DMS79 (cell line): ENCODE results near the gene MMP27.

Experiments
- DNase-seq: peaks from one replicate; lab custom pipeline; 2025; lab: John Stamatoyannopoulos, UW

Gene MMP27

DNA sequence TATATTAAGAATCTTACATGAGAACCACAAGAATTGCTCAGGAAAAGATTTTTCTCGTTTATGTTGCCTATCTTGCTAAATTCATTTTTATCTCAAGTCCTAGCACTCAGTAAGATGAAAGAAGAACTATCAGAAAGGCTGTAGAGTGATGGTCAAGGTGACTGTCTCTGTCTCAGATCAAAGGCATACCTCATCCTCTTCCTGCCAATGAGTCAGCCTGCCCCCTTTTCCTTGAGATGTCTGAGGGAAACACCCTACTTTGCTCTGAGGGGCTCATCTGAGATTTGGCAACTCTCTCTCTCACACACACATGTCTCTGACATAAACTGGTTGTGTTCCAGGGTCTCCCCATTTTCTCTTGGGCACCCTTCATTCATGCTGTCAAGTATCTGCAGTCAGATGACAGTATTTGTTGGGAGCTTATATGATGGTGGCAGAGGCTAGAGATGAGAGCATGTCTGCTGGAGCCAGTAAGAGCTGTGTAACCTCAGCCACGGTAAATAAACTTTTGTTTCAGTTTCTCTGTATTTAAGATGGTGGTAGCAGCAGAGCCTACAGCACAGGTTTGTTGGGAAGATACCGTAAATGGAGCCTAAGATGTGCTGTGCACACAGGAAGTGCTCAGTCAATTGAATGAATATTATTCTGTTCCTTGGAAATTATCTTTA is 1.6 kb downstream of the MMP27 start:
- no peak for DNase-seq

GRCh38 chr11:102695201-102695600 is 10.4 kb downstream of the MMP27 start:
- DNase-seq = no peak

DNA sequence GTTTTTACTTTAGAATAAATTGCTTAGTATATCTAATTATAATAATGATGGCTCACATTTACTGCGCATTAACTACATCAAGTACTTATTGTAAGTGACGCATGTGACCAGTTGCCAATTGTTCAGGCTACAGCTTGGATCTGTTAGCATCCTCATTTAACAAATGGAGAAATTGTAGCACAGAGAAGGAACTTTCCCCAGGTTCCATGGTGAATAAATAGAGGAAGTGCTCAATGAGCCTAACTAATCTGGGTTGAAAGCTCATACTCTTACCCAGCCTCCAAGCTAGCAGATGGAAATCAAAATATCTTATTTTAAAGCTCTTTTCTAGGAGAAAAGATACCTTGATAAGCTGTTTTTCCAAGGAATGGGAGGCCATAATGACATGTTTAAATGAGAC is 19.8 kb downstream of the MMP27 start:
- no peak for DNase-seq

- no peak for DNase-seq
Measured at GRCh38 chr11:102685338-102685737, 20.2 kb downstream of the MMP27 start.

- DNase-seq = no peak
Measured at GRCh38 chr11:102683277-102683676, 22.3 kb downstream of the MMP27 start.

DNA sequence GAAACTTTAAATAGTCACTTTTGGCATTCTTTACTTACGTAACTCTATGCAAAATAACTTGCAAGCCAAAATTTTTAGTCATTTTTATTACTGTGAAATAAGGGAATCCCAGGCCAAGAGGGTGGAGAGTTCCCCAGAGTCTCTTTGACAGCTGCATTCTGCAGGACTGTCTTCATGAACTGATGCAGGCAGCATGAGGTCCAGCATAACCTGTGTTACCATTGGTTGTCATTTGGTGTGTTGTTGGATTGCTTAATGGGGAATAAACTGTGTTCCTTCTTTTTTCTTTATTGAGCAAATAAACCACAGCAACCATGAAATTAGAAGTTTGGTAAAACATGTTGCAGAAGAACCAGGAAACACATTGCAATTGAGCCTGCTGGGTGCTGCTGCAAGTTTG is 24.6 kb downstream of the MMP27 start:
- DNase-seq = no peak

DNA sequence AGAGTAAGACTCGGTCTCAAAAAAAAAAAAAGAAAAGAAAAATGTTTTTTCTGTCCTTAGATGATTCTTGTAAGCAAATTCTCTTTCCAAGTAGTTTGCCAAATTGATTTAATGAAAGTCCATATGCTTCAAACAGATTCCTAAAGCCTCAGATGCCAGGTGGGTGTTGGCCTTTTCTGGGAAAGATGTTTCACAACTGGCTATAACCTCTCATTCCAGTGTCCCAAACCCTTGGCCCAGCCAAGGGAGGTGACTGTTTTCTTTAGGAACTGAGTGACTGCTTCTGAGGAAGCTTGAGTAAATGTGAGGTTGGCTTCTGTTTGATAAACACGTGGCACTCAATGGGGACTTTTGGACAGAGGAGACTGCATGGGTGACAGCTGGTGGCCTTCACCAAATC is 27.5 kb downstream of the MMP27 start:
- DNase-seq = no peak

- DNase-seq = no peak
Measured at GRCh38 chr11:102676084-102676483, 29.5 kb downstream of the MMP27 start.

DNA sequence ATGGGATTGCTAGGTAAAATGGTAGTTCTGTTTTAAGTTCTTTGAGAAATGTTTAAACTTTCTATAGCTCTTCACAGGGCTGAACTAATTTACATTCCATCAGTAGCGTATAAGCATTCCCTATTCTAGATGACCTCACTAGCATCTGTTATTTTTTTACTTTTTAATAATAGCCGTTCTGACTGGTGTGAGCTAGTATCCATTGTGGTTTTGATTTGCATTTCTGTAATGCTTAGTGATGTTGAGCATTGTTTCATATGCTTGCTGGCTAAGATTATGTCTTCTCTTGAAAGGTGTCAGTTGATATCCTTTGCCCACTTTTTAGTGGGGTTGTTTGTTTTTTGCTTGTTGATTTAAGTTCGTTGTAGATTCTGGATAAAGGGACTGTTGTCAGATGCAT is 35.9 kb downstream of the MMP27 start:
- DNase-seq = no peak

DNA sequence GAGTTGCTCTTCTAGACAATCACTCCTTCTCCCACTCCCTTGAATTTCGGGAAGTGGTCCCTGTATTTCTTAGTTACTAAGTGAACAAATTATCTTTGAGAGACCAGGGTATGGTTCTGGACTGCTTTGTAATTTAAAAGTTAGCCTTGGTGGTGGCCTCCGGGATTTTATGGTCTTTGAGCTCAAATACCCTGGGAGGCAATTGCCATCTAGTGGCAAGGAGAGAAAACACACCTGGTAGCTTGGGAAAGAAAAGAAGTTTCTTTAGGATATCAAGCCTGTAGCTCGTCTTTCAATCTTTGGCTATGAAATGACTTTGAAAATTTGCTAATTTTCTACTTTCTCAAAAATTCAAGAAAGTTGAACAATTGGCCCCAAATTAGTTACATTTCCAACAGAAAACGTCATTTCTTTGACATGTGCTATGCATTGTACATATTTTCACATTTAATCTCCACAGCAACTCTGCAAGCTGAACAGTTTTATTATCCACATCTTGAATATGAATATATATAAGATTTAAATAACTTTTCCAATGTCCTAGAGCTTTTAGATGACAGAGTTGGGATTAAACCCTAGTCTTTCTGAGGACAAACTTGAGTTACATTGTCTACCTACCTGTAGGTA is 39.1 kb downstream of the MMP27 start:
- DNase-seq = no peak

- DNase-seq = no peak
Measured at GRCh38 chr11:102664001-102664752, 41.4 kb downstream of the MMP27 start.

DNA sequence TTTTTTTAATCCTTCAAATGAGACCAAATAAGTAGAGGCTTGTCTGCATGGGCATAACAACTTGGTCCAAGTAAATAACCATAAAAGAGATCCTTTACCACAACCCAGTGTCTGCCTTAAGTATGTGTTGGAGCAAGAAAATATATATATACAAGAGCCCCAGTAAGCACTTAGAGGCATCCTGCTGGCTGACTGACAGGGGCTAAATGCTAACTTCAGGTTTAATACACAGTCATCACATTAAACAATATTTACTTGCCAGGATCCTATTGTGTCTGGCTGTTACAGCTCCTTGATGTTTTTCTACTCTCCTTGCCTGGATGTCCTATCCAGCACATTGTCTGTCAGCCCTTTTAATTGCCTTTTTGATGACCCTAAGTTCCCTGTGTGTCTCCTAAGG is 43.0 kb downstream of the MMP27 start:
- no peak for DNase-seq

GRCh38 chr11:102661040-102661439 is 44.5 kb downstream of the MMP27 start:
- no peak for DNase-seq

DNA sequence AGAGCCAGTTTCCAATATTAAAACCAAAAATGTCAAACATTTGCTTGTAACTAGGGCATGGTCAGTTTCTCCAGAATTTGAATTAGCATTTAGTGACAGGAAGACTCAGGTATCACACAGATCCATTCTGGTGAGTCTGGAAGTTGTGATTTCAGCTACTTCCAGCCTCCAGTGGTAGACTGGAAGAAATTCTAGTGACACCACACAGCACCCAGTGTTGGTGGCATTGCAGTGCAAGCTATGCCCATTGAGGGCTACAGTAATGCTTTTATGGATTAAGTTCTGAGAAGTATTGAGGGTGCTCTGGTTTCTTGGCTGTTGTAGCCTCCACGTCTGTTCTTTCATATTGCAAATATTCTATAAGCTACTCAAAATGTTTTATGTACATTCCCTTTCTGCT is 49.0 kb downstream of the MMP27 start:
- no peak for DNase-seq

DNA sequence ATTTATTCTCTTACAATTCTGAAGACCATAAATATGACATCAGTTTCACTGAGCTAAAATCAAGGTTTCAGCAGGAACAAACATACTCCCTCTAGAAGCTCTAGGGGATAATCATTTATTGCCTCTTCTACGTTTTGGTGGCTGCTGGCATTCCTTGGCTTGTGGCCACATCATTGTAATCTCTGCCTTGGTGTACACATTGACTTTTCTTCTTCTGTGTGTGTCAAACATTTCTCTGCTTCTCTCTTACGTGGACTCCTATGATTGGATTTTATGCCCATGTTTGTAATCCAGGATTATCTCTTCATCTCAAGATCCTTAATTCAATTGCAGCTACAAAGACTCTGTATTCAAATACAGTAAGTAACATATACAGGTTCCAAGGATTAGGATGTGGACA is 50.0 kb downstream of the MMP27 start:
- no peak for DNase-seq

DNA sequence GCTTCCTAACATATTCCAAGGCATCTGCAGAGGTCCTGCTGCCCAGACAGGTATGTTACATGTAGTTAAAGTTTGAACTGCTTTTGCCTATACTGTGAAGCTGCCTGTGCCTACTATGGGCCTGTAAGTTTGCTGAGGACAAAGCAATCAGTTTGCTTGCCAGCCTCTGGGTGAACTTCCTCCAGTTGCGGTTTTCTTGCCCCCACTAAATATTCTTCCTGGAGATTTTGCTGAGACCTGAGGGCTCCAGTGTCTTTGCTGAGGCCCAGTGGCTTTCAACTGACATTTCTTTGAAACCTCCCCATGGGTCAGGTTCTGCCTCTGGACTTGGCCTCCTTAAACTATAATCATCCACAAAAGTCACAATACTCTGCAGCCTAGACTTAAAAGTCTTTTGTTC is 50.8 kb downstream of the MMP27 start:
- no peak for DNase-seq

GRCh38 chr11:102653744-102654291 is 51.8 kb downstream of the MMP27 start:
- no peak for DNase-seq

DNA sequence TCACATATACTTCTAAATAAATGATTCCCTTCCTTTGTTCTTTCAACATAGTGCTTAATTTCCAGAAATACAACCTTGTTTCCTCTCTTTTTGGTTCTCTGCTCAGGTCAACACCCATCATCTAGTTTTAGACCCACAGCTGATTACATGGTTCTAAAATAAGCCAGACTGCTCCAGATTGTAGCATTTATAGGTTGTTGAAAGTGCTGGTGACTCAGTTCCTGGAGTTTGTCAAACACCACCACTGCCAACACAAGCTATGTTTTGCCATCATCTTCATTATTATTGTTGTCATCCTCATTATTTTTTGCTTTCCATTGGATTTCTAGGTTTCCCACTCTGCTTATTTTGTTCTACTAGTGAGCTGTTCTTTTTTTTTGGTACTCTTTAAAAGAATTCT is 58.1 kb downstream of the MMP27 start:
- DNase-seq = no peak

DNA sequence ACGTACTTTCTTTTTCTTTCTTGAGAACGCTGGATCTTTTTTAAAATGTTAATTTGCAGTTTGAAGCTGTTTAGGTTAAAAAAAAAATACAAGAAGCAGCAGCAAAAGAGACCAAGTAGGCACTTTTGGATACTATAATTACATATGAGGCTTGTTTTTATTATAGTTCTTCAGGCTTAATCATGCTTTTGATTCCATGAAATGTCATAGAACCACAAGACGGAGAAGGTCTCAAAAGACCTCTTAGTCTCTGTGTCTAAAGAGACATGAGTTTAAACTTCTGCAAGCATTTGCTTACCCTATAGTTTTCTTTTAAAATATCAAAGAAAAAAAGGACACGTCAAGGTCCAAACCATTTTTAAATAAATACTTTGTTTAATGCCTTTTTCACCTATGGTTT is 61.6 kb downstream of the MMP27 start:
- no peak for DNase-seq
